WERI-Rb-1 (cell line): ENCODE data around the gene CFAP100.
A peak's percentile ranks its signal among the peaks of the same experiment; 100 is the strongest.

Experiments
- DNase-seq: peaks from one replicate; pipeline ENCODE4 v3.0.0-alpha.2; 2020
- H3K27ac ChIP-seq: fragments of 250-450 bp; sonication (Bioruptor Pico); 2 replicates; pipeline ENCODE4 v1.5.1; 2020; ENCODE audit warnings: mild to moderate bottlenecking, moderate library complexity
- H3K27me3 ChIP-seq: fragments of 250-450 bp; sonication (Bioruptor Pico); 2 replicates; pipeline ENCODE4 v1.5.1; 2021; ENCODE audit warnings: mild to moderate bottlenecking, low read depth, moderate library complexity; ENCODE audit not compliant: insufficient read depth, severe bottlenecking
- H3K36me3 ChIP-seq: fragments of 250-450 bp; sonication (Bioruptor Pico); 2 replicates; pipeline ENCODE4 v1.5.1; 2020; ENCODE audit warnings: mild to moderate bottlenecking, moderate library complexity
- H3K4me3 ChIP-seq: 2 replicates; pipeline ENCODE4 v1.5.1; 2011; ENCODE audit warnings: low read depth, mild to moderate bottlenecking, control low read depth, low read length
- H3K9me3 ChIP-seq: fragments of 250-450 bp; sonication (Bioruptor Pico); 2 replicates; pipeline ENCODE4 v1.5.1; 2021; ENCODE audit warnings: mild to moderate bottlenecking, moderate library complexity; ENCODE audit not compliant: severe bottlenecking
- TF ChIP-seq, protein P1 (sequence below): IDR thresholded peaks from 2 replicates; pipeline ENCODE4 v1.5.1; 2011; ENCODE audit warnings: low read depth, mild to moderate bottlenecking, control low read depth, inconsistent platforms, low read length

CFAP100 gene

DNA sequence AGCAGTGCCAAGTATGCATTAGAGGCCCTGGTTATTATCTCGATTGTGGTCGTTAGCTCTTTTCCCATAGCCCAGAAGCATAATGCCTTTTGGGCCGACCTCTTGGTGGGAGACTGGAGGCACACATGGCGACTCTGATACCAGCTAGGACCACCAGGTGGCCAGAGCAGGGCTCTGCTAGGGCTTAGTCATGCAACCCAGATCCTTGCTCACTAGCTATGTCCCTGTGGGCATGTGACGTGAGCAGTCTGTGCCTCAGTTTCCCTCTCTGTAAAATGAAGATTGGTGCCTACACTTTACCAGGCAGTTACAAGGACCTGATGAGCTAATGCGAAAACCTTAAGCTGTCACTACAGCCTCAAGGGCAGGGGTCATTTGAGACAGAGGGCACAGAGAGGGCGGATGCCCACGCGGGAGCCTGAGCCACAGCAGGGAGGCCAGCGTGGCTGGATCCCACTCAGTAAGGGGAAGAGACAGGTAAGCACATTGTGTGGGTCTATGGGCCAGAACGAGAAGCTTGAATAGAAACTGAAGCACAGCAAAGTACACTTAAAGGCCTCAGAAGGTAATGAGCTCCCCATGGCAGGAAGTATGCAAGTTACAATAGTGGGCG lies 46.3 kb upstream of the CFAP100 start:
- Histone ChIP-seq H3K36me3 (no peaks in the 10 kb centered on the region), H3K27me3 (no peaks in the 10 kb centered on the region), H3K9me3 (no peaks in the 10 kb centered on the region), H3K4me3 (no peak overlapping the region), H3K27ac (no peak overlapping the region)
- TF ChIP-seq, protein P1, sequence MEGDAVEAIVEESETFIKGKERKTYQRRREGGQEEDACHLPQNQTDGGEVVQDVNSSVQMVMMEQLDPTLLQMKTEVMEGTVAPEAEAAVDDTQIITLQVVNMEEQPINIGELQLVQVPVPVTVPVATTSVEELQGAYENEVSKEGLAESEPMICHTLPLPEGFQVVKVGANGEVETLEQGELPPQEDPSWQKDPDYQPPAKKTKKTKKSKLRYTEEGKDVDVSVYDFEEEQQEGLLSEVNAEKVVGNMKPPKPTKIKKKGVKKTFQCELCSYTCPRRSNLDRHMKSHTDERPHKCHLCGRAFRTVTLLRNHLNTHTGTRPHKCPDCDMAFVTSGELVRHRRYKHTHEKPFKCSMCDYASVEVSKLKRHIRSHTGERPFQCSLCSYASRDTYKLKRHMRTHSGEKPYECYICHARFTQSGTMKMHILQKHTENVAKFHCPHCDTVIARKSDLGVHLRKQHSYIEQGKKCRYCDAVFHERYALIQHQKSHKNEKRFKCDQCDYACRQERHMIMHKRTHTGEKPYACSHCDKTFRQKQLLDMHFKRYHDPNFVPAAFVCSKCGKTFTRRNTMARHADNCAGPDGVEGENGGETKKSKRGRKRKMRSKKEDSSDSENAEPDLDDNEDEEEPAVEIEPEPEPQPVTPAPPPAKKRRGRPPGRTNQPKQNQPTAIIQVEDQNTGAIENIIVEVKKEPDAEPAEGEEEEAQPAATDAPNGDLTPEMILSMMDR = peak; percentile 53; the same call in 1 of the 2 replicates
- DNase-seq = peak; percentile 21

- no peaks in the 10 kb centered on the region for H3K36me3 ChIP-seq
- no peak overlapping the region for H3K27ac ChIP-seq
- peak; percentile 3 for DNase-seq
- no peaks in the 10 kb centered on the region for H3K27me3 ChIP-seq
- no peak overlapping the region for H3K4me3 ChIP-seq
- no peaks in the 10 kb centered on the region for H3K9me3 ChIP-seq
- TF ChIP-seq, protein P1 = no peak
These were observed 45.6 kb upstream of the CFAP100 start for GRCh38 chr3:126349071-126349470.

- no peak overlapping the region for H3K27ac ChIP-seq
- TF ChIP-seq, protein P1 = no peak
- no peaks in the 10 kb centered on the region for H3K9me3 ChIP-seq
- no peaks in the 10 kb centered on the region for H3K27me3 ChIP-seq
- no peak overlapping the region for H3K4me3 ChIP-seq
- no peaks in the 10 kb centered on the region for H3K36me3 ChIP-seq
- peak; percentile 9 for DNase-seq
These were observed 44.9 kb upstream of the CFAP100 start for GRCh38 chr3:126349611-126350501.

GRCh38 chr3:126350502-126351085 lies 44.1 kb upstream of the CFAP100 start:
- Histone ChIP-seq H3K27me3 (no peaks in the 10 kb centered on the region), H3K4me3 (no peak overlapping the region), H3K36me3 (no peaks in the 10 kb centered on the region), H3K27ac (no peak overlapping the region), H3K9me3 (no peaks in the 10 kb centered on the region)
- TF ChIP-seq, protein P1 = no peak
- DNase-seq = peak; percentile 4

- Histone ChIP-seq H3K27me3 (no peaks in the 10 kb centered on the region), H3K27ac (no peak overlapping the region), H3K36me3 (no peaks in the 10 kb centered on the region), H3K4me3 (no peak overlapping the region), H3K9me3 (no peaks in the 10 kb centered on the region)
- peak; percentile 5 for DNase-seq
- TF ChIP-seq, protein P1 = no peak
These were observed 43.5 kb upstream of the CFAP100 start for GRCh38 chr3:126351086-126351770.
